HFFc6 (cell line): ENCODE results near the gene ERC2. TPM values are rescaled to one million over a fixed set of nuclear protein-coding genes. Genes with fewer than 3 reads are reported as not detected.

ENCODE experiments used
- DNase-seq: peaks from one replicate; pipeline ENCODE4 v3.0.0-alpha.2; 2018
- H3K27ac Mint-ChIP-seq: 2 replicates; pipeline ENCODE4 v1.8.0; 2020; ENCODE audit warnings: mild to moderate bottlenecking, mixed read lengths
- H3K27me3 Mint-ChIP-seq: 2 replicates; pipeline ENCODE4 v1.8.0; 2021; ENCODE audit warnings: mild to moderate bottlenecking, moderate library complexity, mixed read lengths; ENCODE audit not compliant: insufficient read depth
- H3K36me3 Mint-ChIP-seq: 2 replicates; pipeline ENCODE4 v1.8.0; 2021; ENCODE audit warnings: low read depth, mixed read lengths
- H3K4me1 Mint-ChIP-seq: 2 replicates; pipeline ENCODE4 v1.8.0; 2020; ENCODE audit warnings: low read depth, mixed read lengths
- H3K4me3 Mint-ChIP-seq: 2 replicates; pipeline ENCODE4 v1.8.0; 2020; ENCODE audit warnings: mild to moderate bottlenecking, moderate library complexity, mixed read lengths
- H3K9me3 Mint-ChIP-seq: 2 replicates; pipeline ENCODE4 v1.8.0; 2020; ENCODE audit warnings: mild to moderate bottlenecking, mixed read lengths
- CTCF ChIP-seq: fragments of 200-600 bp; sonication (generic); IDR thresholded peaks from 2 replicates; pipeline ENCODE4 v1.5.0; 2021; ENCODE audit warnings: antibody characterized with exemption, mild to moderate bottlenecking
- total RNA-seq, 6 experiments: library from RNA; stranded (reverse); fragmentation: NEBNext Ultra II Directional; extraction: Animal tissue kit (Norgen Biotek cat#: 25700); gene quantifications; 2 replicates in 1 of 6; 3 replicates in 5 of 6; pipeline ENCODE4 v1.2.3, GENCODE V29; 2021

The ERC2 gene
- total RNA-seq, 6 experiments from 2014 or later, result 0.11 TPM; not detected in 5

- Mint-ChIP-seq H3K4me3 (no peak overlapping the region), H3K4me1 (no peaks in the 10 kb centered on the region), H3K9me3 (peaks cover 28% of the 10 kb centered on the region), H3K36me3 (peaks cover 5% of the 10 kb centered on the region), H3K27me3 (no peaks in the 10 kb centered on the region), H3K27ac (no peak overlapping the region)
- no peak for DNase-seq
- no peak for TF ChIP-seq CTCF
These were observed 489.3 kb downstream of the ERC2 start for GRCh38 chr3:55978953-55979352.

GRCh38 chr3:55974421-55975165 lies 493.7 kb downstream of the ERC2 start:
- no peak for DNase-seq
- Mint-ChIP-seq H3K4me1 (no peaks in the 10 kb centered on the region), H3K36me3 (peaks cover 5% of the 10 kb centered on the region), H3K4me3 (no peak overlapping the region), H3K9me3 (peaks cover 23% of the 10 kb centered on the region), H3K27ac (no peak overlapping the region), H3K27me3 (no peaks in the 10 kb centered on the region)
- no peak for TF ChIP-seq CTCF

GRCh38 chr3:55969634-55970033 lies 498.6 kb downstream of the ERC2 start:
- Mint-ChIP-seq H3K27ac (no peak overlapping the region), H3K9me3 (peaks cover 19% of the 10 kb centered on the region), H3K4me1 (no peaks in the 10 kb centered on the region), H3K27me3 (no peaks in the 10 kb centered on the region), H3K36me3 (no peaks in the 10 kb centered on the region), H3K4me3 (no peak overlapping the region)
- no peak for DNase-seq
- no peak for TF ChIP-seq CTCF

DNA sequence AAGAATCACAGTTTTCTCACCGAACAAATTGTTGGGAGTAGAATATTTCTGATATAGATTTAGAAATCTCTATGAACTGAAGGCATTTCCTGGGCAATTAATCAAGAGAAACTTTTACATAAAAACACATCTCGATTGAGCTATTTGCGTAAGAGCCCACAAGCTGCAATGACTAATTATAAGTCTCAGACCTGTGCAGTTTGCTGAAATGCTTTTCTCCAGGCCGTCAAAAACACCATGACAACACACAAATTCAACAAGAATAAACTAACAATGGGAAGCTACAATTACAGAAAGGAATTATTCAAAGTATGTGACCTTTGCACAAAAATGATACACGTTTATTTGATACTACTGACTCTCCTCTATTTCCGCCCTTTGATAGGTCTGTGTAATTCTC lies 499.9 kb downstream of the ERC2 start:
- no peaks in the 10 kb centered on the region for H3K4me1 Mint-ChIP-seq
- no peak overlapping the region for H3K27ac Mint-ChIP-seq
- no peak for TF ChIP-seq CTCF
- H3K27me3 Mint-ChIP-seq, result no peaks in the 10 kb centered on the region
- no peak overlapping the region for H3K4me3 Mint-ChIP-seq
- DNase-seq, result no peak
- H3K9me3 Mint-ChIP-seq, result peaks cover 19% of the 10 kb centered on the region
- H3K36me3 Mint-ChIP-seq, result no peaks in the 10 kb centered on the region

- Mint-ChIP-seq H3K27me3 (no peaks in the 10 kb centered on the region), H3K27ac (no peak overlapping the region), H3K4me3 (no peak overlapping the region), H3K36me3 (no peaks in the 10 kb centered on the region), H3K4me1 (no peaks in the 10 kb centered on the region), H3K9me3 (peaks cover 15% of the 10 kb centered on the region)
- no peak for DNase-seq
- TF ChIP-seq CTCF, result no peak
These were observed 501.7 kb downstream of the ERC2 start for GRCh38 chr3:55966566-55966965.
